HEK293 (cell line): ENCODE measurements around the gene STXBP4.

Experiments used
- CTCF ChIA-PET: fragments of 350-600 bp; formaldehyde crosslinking; extraction: SDS; loops from one replicate; lab custom pipeline; 2021; ENCODE audit warnings: antibody characterized with exemption; lab: Yijun Ruan, JAX
- POLR2A ChIA-PET: fragments of 300-600 bp; formaldehyde crosslinking; extraction: SDS; loops from one replicate; lab custom pipeline; 2020; ENCODE audit warnings: antibody characterized with exemption, inconsistent platforms; lab: Yijun Ruan, JAX
- H3K27ac ChIP-seq: fragments of 200-500 bp; sonication (Bioruptor generic); 2 replicates; pipeline ENCODE4 v1.5.1; 2014; ENCODE audit warnings: low read depth, low read length, control low read depth, inconsistent platforms; ENCODE audit errors: extremely low read depth
- H3K36me3 ChIP-seq, 2 experiments: fragments of 200-500 bp in 1 of 2; sonication (Bioruptor generic) in 1 of 2; 1 replicate in 1 of 2; 2 replicates in 1 of 2; pipeline ENCODE4 v1.5.1; 2014 to 2017; ENCODE audit warnings: inconsistent platforms in 2 of 2, low read length in 2 of 2; ENCODE audit not compliant: control insufficient read depth in 2 of 2, insufficient read depth in 1 of 2
- H3K4me1 ChIP-seq: fragments of 200-500 bp; sonication (Bioruptor generic); 2 replicates; pipeline ENCODE4 v1.5.1; 2014; ENCODE audit warnings: mild to moderate bottlenecking, low read length, inconsistent platforms; ENCODE audit not compliant: control insufficient read depth, insufficient read depth
- H3K4me3 ChIP-seq: 2 replicates; pipeline ENCODE4 v1.5.1; 2011; ENCODE audit warnings: low read depth, mild to moderate bottlenecking, control low read depth, low read length, moderate library complexity
- H3K9me3 ChIP-seq: fragments of 200-500 bp; sonication (Bioruptor generic); 2 replicates; pipeline ENCODE4 v1.5.1; 2014; ENCODE audit warnings: low read depth, low read length, inconsistent platforms; ENCODE audit not compliant: control insufficient read depth, insufficient read depth
- GLI2 ChIP-seq: fragments of 450-650 bp; formaldehyde crosslinking; IDR thresholded peaks from 2 replicates; pipeline ENCODE4; 2017; ENCODE audit warnings: missing biosample characterization, missing genetic modification characterization, low read depth, borderline replicate concordance
- HOXD13 ChIP-seq: sonication (generic); formaldehyde crosslinking; IDR thresholded peaks from 2 replicates; pipeline ENCODE4 v1.8.0; 2022; ENCODE audit warnings: missing genetic modification reagents, borderline replicate concordance
- MYNN ChIP-seq: fragments of 450-650 bp; formaldehyde crosslinking; IDR thresholded peaks from 2 replicates; pipeline ENCODE4 v1.5.1; 2016; ENCODE audit warnings: missing biosample characterization, missing genetic modification characterization, borderline replicate concordance
- OSR2 ChIP-seq: fragments of 450-650 bp; formaldehyde crosslinking; IDR thresholded peaks from 2 replicates; pipeline ENCODE4 v1.5.1; 2016; ENCODE audit warnings: missing biosample characterization, missing genetic modification characterization
- PATZ1 ChIP-seq: fragments of 450-650 bp; formaldehyde crosslinking; IDR thresholded peaks from 2 replicates; pipeline ENCODE4 v1.5.1; 2016; ENCODE audit warnings: missing biosample characterization, missing genetic modification characterization
- PRDM2 ChIP-seq: fragments of 450-650 bp; formaldehyde crosslinking; IDR thresholded peaks from 2 replicates; pipeline ENCODE4 v1.5.1; 2016; ENCODE audit warnings: missing biosample characterization, missing genetic modification characterization, borderline replicate concordance
- TCF7L2 ChIP-seq: IDR thresholded peaks from 2 replicates; pipeline ENCODE4 v1.6.1; 2011; ENCODE audit warnings: low read depth, mild to moderate bottlenecking, inconsistent platforms, low read length, moderate library complexity, borderline replicate concordance
- WT1 ChIP-seq: fragments of 450-650 bp; formaldehyde crosslinking; IDR thresholded peaks from 2 replicates; pipeline ENCODE4 v1.5.1; 2016; ENCODE audit warnings: missing biosample characterization, missing genetic modification characterization
- ZBTB1 ChIP-seq: fragments of 450-650 bp; formaldehyde crosslinking; IDR thresholded peaks from 2 replicates; pipeline ENCODE4 v1.5.1; 2016; ENCODE audit warnings: missing biosample characterization, missing genetic modification characterization
- ZBTB8A ChIP-seq: fragments of 450-650 bp; formaldehyde crosslinking; IDR thresholded peaks from 2 replicates; pipeline ENCODE4 v1.5.1; 2016; ENCODE audit warnings: missing biosample characterization, missing genetic modification characterization
- ZIC2 ChIP-seq: fragments of 450-650 bp; formaldehyde crosslinking; IDR thresholded peaks from 2 replicates; pipeline ENCODE4 v1.5.1; 2016; ENCODE audit warnings: missing biosample characterization, missing genetic modification characterization
- ZNF157 ChIP-seq: fragments of 450-650 bp; formaldehyde crosslinking; IDR thresholded peaks from 2 replicates; pipeline ENCODE4 v1.5.1; 2016; ENCODE audit warnings: missing biosample characterization, missing genetic modification characterization
- ZNF214 ChIP-seq: fragments of 450-650 bp; formaldehyde crosslinking; IDR thresholded peaks from 2 replicates; pipeline ENCODE4 v1.5.1; 2017; ENCODE audit warnings: missing biosample characterization, mild to moderate bottlenecking, missing genetic modification characterization, borderline replicate concordance
- ZNF223 ChIP-seq: fragments of 450-650 bp; formaldehyde crosslinking; IDR thresholded peaks from 2 replicates; pipeline ENCODE4 v1.5.1; 2016; ENCODE audit warnings: missing biosample characterization, missing genetic modification characterization
- ZNF23 ChIP-seq: fragments of 450-650 bp; formaldehyde crosslinking; IDR thresholded peaks from 2 replicates; pipeline ENCODE4 v1.5.1; 2016; ENCODE audit warnings: missing biosample characterization, missing genetic modification characterization, borderline replicate concordance
- ZNF416 ChIP-seq: fragments of 450-650 bp; formaldehyde crosslinking; IDR thresholded peaks from 2 replicates; pipeline ENCODE4 v1.5.1; 2016; ENCODE audit warnings: missing biosample characterization, missing genetic modification characterization
- ZNF423 ChIP-seq: fragments of 450-650 bp; formaldehyde crosslinking; IDR thresholded peaks from 2 replicates; pipeline ENCODE4 v1.5.1; 2016; ENCODE audit warnings: missing biosample characterization, missing genetic modification characterization
- ZNF514 ChIP-seq: fragments of 450-650 bp; formaldehyde crosslinking; IDR thresholded peaks from 2 replicates; pipeline ENCODE4 v1.5.1; 2016; ENCODE audit warnings: missing biosample characterization, missing genetic modification characterization
- ZNF521 ChIP-seq: fragments of 450-650 bp; formaldehyde crosslinking; IDR thresholded peaks from 2 replicates; pipeline ENCODE4 v1.5.1; 2017; ENCODE audit warnings: missing biosample characterization, mild to moderate bottlenecking, missing genetic modification characterization
- ZNF560 ChIP-seq: fragments of 450-650 bp; formaldehyde crosslinking; IDR thresholded peaks from 2 replicates; pipeline ENCODE4 v1.5.1; 2017; ENCODE audit warnings: missing biosample characterization, missing genetic modification characterization, borderline replicate concordance
- ZNF626 ChIP-seq: fragments of 450-650 bp; sonication (Bioruptor Pico); formaldehyde crosslinking; IDR thresholded peaks from 2 replicates; pipeline ENCODE4 v1.5.1; 2018; ENCODE audit warnings: missing biosample characterization, missing genetic modification characterization, inconsistent platforms
- ZNF747 ChIP-seq: fragments of 450-650 bp; formaldehyde crosslinking; IDR thresholded peaks from 2 replicates; pipeline ENCODE4 v1.5.1; 2016; ENCODE audit warnings: missing biosample characterization, missing genetic modification characterization
- ZNF776 ChIP-seq: fragments of 450-650 bp; formaldehyde crosslinking; IDR thresholded peaks from 2 replicates; pipeline ENCODE4 v1.5.0; 2017; ENCODE audit warnings: missing biosample characterization, missing genetic modification characterization, borderline replicate concordance
- ZSCAN30 ChIP-seq: fragments of 450-650 bp; IDR thresholded peaks from 2 replicates; pipeline ENCODE4 v1.5.1; 2018; ENCODE audit warnings: missing biosample characterization, mild to moderate bottlenecking, missing genetic modification characterization, moderate library complexity
- ZXDB ChIP-seq: fragments of 450-650 bp; formaldehyde crosslinking; IDR thresholded peaks from 2 replicates; pipeline ENCODE4 v1.5.1; 2016; ENCODE audit warnings: missing biosample characterization, missing genetic modification characterization

Gene STXBP4

GRCh38 chr17:54937018-54937417, 31.5 kb upstream of the STXBP4 start:
- H3K9me3 ChIP-seq = no peaks in the 10 kb centered on the region
- H3K4me3 ChIP-seq = no peak overlapping the region
- H3K27ac ChIP-seq = no peak overlapping the region
- ChIA-PET POLR2A (no interaction called here), CTCF (no interaction called here)
- no peak for TF ChIP-seq ZIC2 (tag by site-specific recombination)
- no peak for TF ChIP-seq ZNF23
- TF ChIP-seq PRDM2 = no peak
- no peak for TF ChIP-seq ZNF214 (tag by site-specific recombination)
- TF ChIP-seq GLI2 = no peak
- 0 out of 2 replicates have a peak, but pooled peaks have one; percentile 18 for TF ChIP-seq TCF7L2
- TF ChIP-seq MYNN = no peak
- TF ChIP-seq ZNF626 (tag by site-specific recombination) = no peak
- no peak for TF ChIP-seq ZBTB1 (tag by site-specific recombination)
- no peak for TF ChIP-seq ZNF560
- TF ChIP-seq ZNF521 (tag by site-specific recombination) = no peak
- TF ChIP-seq ZSCAN30 (tag by site-specific recombination) = no peak
- 0 out of 2 replicates have a peak, but pooled peaks have one; percentile 21 for TF ChIP-seq OSR2 (tag by site-specific recombination)
- peak; percentile 33; the same call in 1 of the 2 replicates for TF ChIP-seq ZXDB (tag by site-specific recombination)
- no peak for TF ChIP-seq ZNF416
- no peak for TF ChIP-seq ZBTB8A (tag by site-specific recombination)
- no peak for TF ChIP-seq PATZ1 (tag by site-specific recombination)
- TF ChIP-seq WT1 (tag by site-specific recombination) = peak; percentile 52; the same call in 1 of the 2 replicates
- H3K4me1 ChIP-seq = peaks cover 5% of the 10 kb centered on the region; the same call in 1 of the 2 replicates
- H3K36me3 ChIP-seq = peaks cover 33 to 69% of the 10 kb centered on the region in 2 experiments

DNA sequence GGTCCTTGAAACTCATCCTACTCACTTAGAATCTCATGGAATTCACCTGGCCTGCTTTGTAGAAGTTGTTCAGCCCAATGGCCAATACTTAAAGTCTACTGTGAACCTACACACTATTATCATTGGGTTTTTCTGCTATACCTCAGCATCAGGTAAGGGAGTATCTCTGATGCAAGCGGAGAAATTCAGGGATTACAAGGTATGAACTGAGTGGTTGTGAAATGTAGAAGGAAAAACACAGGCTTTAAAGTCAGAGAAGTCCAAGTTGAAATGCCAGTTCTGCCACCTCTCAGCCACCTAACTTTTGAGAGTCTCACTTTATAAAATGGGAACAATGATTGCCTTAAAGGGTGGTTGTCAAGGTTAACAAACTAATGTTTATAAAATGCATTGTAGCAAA, 31.1 kb upstream of the STXBP4 start:
- Histone ChIP-seq H3K9me3 (no peaks in the 10 kb centered on the region), H3K4me3 (no peak overlapping the region), H3K27ac (no peak overlapping the region), H3K4me1 (peaks cover 5% of the 10 kb centered on the region; the same call in 1 of the 2 replicates), H3K36me3 (peaks cover 33 to 69% of the 10 kb centered on the region in 2 experiments)
- POLR2A ChIA-PET = no interaction called here
- CTCF ChIA-PET = no interaction called here
- TF ChIP-seq ZNF157 (tag by site-specific recombination) (no peak), HOXD13 (CRISPR knock-in tag) (no peak), ZNF747 (tag by site-specific recombination) (no peak), ZNF423 (tag by site-specific recombination) (no peak), ZNF521 (tag by site-specific recombination) (no peak), ZNF776 (tag by site-specific recombination) (no peak), ZNF514 (tag by site-specific recombination) (no peak), ZNF223 (no peak)
